ENCODE measurements around the gene LRRC45.

DNA sequence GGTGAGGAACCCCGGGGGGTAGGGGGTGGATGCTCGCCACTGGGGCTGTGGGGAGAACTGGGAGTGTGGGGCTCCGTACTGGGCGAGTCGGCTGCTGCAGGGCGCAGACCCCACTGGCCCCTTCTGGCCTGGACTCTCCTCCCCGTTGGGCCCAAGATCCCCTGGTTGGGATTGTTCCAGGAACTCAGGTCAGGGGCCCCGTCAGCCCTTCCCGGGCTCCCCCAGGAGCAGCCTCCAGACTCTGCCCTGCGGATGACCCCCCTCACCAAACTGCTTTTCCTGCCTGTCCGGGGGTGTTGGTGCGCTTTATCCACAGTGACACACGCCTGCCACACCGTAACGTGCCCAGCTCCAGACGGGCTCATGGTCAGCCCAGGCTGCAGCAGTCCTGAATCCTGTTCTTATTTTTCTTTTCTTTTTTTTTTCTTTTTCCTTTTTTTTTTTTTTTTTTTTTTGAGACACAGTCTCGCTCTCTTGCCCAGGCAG, 21.5 kb upstream of the LRRC45 start:
- TF ChIP-seq, protein P1, sequence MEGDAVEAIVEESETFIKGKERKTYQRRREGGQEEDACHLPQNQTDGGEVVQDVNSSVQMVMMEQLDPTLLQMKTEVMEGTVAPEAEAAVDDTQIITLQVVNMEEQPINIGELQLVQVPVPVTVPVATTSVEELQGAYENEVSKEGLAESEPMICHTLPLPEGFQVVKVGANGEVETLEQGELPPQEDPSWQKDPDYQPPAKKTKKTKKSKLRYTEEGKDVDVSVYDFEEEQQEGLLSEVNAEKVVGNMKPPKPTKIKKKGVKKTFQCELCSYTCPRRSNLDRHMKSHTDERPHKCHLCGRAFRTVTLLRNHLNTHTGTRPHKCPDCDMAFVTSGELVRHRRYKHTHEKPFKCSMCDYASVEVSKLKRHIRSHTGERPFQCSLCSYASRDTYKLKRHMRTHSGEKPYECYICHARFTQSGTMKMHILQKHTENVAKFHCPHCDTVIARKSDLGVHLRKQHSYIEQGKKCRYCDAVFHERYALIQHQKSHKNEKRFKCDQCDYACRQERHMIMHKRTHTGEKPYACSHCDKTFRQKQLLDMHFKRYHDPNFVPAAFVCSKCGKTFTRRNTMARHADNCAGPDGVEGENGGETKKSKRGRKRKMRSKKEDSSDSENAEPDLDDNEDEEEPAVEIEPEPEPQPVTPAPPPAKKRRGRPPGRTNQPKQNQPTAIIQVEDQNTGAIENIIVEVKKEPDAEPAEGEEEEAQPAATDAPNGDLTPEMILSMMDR (optimal IDR thresholded peaks at IDR 0.05 in 1 of 3, IDR thresholded peaks at IDR 0.05 in 1 of 3, conservative IDR thresholded peaks at IDR 0.05 in 1 of 3; ENCODE audit: extremely low read depth in 1 of 3, insufficient read depth in 2 of 3, low read length in 3 of 3): no peak
- TF ChIP-seq EZH2 (IDR thresholded peaks at IDR 0.05; ENCODE audit: low read length): no peak
